Body of pancreas (tissue), 4 donors: ENCODE data around the gene ATP6V1B1. TPM values are rescaled to one million over a fixed set of nuclear protein-coding genes. Genes with fewer than 3 reads are reported as not detected.
A peak's percentile ranks its signal among the peaks of the same experiment; 100 is the strongest.

ENCODE experiments used
- ATAC-seq: fragments of 150-250 bp; one replicate; pipeline ENCODE4 v1.9.1; 2016
- DNase-seq, 4 donors: peaks; one replicate each; pipeline ENCODE4 v3.0.0-alpha.2; 2019
- H3K27ac ChIP-seq, 4 donors: fragments of 200-600 bp; sonication (generic); 1 replicate in 3 of 4; 2 replicates in 1 of 4; pipeline versions ENCODE4 v1.5.1 to v1.6.1; 2016 to 2019; ENCODE audit warnings: mild to moderate bottlenecking in 1 of 4, mixed read lengths in 1 of 4, moderate library complexity in 1 of 4
- H3K27me3 ChIP-seq, 2 donors: fragments of 200-600 bp; sonication (generic); one replicate each; pipeline ENCODE4 v1.6.0; 2016; ENCODE audit warnings: mild to moderate bottlenecking in 1 of 2
- H3K36me3 ChIP-seq, 2 donors: fragments of 200-600 bp; sonication (generic); replicated peaks in 1 of 2; 2 replicates each; pipeline ENCODE4 v1.5.1; 2016; ENCODE audit warnings: low read depth in 2 of 2; ENCODE audit not compliant: insufficient read depth in 1 of 2
- H3K4me1 ChIP-seq: fragments of 200-600 bp; sonication (generic); one replicate; pipeline ENCODE4 v1.6.0; 2016
- H3K4me3 ChIP-seq, 2 donors: fragments of 200-600 bp; sonication (generic); 1 replicate in 1 of 2; 2 replicates in 1 of 2; pipeline ENCODE4 v1.5.1; 2016 to 2019
- H3K9me3 ChIP-seq, 3 donors: fragments of 200-600 bp; sonication (generic); 1 replicate in 2 of 3; 2 replicates in 1 of 3; pipeline ENCODE4 v1.5.1; 2016
- POLR2A ChIP-seq, 3 donors: fragments of 450-650 bp; IDR thresholded peaks; one replicate each; pipeline ENCODE4 v1.6.1; 2016; ENCODE audit warnings: antibody characterized with exemption in 3 of 3, mild to moderate bottlenecking in 2 of 3
- WGBS, 2 donors: methylation state at CpG; one replicate each; pipeline ENCODE4 v1.1.5; 2017; 5-methylcytosine and 5-hydroxymethylcytosine counted together
- intact Hi-C: fragments of 100-400 bp; cut with DNase I; formaldehyde crosslinking; loops from one replicate; pipeline ENCODE4 v1.15.1; 2023
- total RNA-seq, 2 donors: library from RNA; depleted of rRNA; stranded (reverse); fragments of >200 nt; gene quantifications; one replicate each; pipeline ENCODE4 v1.1.0, GENCODE V29; 2016
- TF ChIP-seq, protein P1 (sequence below), 7 experiments: fragments of 450-650 bp in 4 of 7; fragments of 200-600 bp in 3 of 7; sonication (generic) in 3 of 7; IDR thresholded peaks; one replicate each; pipeline ENCODE4 v1.5.1; 2016 to 2019; ENCODE audit warnings: antibody characterized with exemption in 7 of 7

The ATP6V1B1 gene
- total RNA-seq, 2 donors from 2014 or later: 9.9 to 17.9 TPM

DNA sequence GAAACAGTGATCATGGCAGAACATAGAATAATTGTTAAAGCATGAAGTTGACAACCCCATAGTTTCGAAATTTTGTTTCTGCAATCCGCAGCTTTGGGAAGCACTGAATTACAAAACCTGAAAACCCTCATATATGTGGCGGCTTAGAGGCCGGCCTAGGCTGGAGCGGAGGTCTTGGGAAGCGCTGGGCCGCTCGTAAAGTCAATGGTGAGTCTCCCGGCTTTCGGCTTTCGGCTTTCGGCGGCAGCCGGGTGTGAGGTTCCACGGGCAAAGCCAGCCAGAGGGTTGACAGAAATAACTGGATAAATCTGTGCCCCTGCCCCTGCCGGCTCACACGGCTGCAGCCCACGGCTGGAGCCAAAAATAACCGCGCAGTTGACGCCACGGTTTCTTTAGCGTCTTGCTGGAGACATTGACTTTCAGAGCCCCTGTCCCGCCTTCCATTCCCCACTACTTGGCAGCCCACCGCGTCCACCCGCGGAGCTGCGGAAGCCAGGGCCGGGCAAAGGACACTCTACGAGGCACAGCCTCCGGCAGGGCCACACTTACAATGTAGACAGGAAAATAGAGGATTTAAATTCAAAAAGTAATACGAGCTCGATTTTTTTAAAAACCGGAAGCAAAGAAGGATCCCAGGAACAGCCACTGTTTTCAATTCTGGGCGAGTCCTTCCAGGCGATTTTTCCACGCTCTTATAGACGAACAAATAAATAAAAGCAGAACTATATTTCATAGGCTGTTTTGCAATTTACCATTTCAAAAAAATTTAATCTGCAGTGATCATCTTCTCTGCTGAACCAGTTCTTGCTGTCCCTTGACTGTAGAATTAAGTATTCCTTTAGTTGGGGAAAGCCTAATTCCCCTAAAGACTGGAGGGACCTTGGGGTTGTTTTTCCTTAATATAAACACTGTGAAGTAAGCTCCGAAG lies 28.3 kb upstream of the ATP6V1B1 start:
- intact Hi-C loops: no loop called here
- H3K27ac ChIP-seq: no peak overlapping the region
- H3K4me1 ChIP-seq: no peaks in the 10 kb centered on the region
- WGBS, 2 donors: 45 to 66% methylated on average over 39 to 40 of the region's 40 CpGs
- TF ChIP-seq, protein P1, sequence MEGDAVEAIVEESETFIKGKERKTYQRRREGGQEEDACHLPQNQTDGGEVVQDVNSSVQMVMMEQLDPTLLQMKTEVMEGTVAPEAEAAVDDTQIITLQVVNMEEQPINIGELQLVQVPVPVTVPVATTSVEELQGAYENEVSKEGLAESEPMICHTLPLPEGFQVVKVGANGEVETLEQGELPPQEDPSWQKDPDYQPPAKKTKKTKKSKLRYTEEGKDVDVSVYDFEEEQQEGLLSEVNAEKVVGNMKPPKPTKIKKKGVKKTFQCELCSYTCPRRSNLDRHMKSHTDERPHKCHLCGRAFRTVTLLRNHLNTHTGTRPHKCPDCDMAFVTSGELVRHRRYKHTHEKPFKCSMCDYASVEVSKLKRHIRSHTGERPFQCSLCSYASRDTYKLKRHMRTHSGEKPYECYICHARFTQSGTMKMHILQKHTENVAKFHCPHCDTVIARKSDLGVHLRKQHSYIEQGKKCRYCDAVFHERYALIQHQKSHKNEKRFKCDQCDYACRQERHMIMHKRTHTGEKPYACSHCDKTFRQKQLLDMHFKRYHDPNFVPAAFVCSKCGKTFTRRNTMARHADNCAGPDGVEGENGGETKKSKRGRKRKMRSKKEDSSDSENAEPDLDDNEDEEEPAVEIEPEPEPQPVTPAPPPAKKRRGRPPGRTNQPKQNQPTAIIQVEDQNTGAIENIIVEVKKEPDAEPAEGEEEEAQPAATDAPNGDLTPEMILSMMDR (IDR thresholded peaks at IDR 0.05): no peak
- no peak for TF ChIP-seq POLR2A (IDR thresholded peaks at IDR 0.05)
- H3K27me3 ChIP-seq: no peaks in the 10 kb centered on the region
- ATAC-seq: no peak
- no peaks in the 10 kb centered on the region for H3K36me3 ChIP-seq
- no peak overlapping the region for H3K4me3 ChIP-seq
- no peaks in the 10 kb centered on the region for H3K9me3 ChIP-seq
- peak in 1 of 4 donors; percentile 5 for DNase-seq

DNA sequence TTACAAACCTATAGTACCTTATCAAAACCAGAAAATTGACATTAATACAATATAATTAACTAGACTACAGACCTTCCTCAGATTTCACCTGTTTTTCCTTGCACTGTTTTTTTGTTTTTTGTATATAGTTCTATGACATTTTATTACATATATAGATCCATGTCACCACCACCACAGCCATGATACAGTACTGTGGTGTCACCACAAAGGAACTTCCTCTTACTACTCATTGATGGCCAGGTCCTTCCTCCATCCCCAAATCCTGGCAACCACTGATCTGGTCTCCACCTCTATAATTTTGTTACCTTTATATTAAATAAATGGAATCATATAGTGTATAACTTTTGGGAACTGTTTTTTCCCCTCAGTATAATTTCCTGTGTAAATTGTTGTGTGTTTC lies 19.4 kb upstream of the ATP6V1B1 start:
- no peak for DNase-seq
- Histone ChIP-seq H3K27ac (no peak overlapping the region), H3K4me3 (no peak overlapping the region), H3K4me1 (no peaks in the 10 kb centered on the region), H3K27me3 (no peaks in the 10 kb centered on the region), H3K36me3 (no peaks in the 10 kb centered on the region), H3K9me3 (no peaks in the 10 kb centered on the region)
- intact Hi-C loops: loop anchor here (5.0 kb wide), 1 partner anchor 44 kb away; no protein-coding TSS in a partner anchor
- no peak for TF ChIP-seq POLR2A (IDR thresholded peaks at IDR 0.05)
- TF ChIP-seq, protein P1 (IDR thresholded peaks at IDR 0.05): no peak
- ATAC-seq: no peak

- WGBS, 2 donors: 67 to 80% methylated on average over 1 to 2 of the region's 2 CpGs
- no peaks in the 10 kb centered on the region for H3K9me3 ChIP-seq
- no peak overlapping the region for H3K27ac ChIP-seq
- no peak overlapping the region for H3K4me3 ChIP-seq
- DNase-seq (no peak), ATAC-seq (no peak)
- no peaks in the 10 kb centered on the region for H3K36me3 ChIP-seq
- intact Hi-C loops: loop anchor here (5.0 kb wide), 1 partner anchor 46 kb away; no protein-coding TSS in a partner anchor
- H3K4me1 ChIP-seq: peaks cover 13% of the 10 kb centered on the region
- TF ChIP-seq, protein P1 (IDR thresholded peaks at IDR 0.05): no peak
- TF ChIP-seq POLR2A (IDR thresholded peaks at IDR 0.05): no peak
- H3K27me3 ChIP-seq: no peaks in the 10 kb centered on the region
Observed at GRCh38 chr2:70918016-70918415, 17.7 kb upstream of the ATP6V1B1 start.

- ATAC-seq: peak; percentile 88
- Histone ChIP-seq H3K27me3 (no peaks in the 10 kb centered on the region), H3K9me3 (no peaks in the 10 kb centered on the region), H3K36me3 (no peaks in the 10 kb centered on the region), H3K27ac (no peak overlapping the region), H3K4me3 (no peak overlapping the region), H3K4me1 (peaks cover 13% of the 10 kb centered on the region)
- intact Hi-C loops: loop anchor here (5.0 kb wide), 1 partner anchor 48 kb away; no protein-coding TSS in a partner anchor
- TF ChIP-seq, protein P1 (IDR thresholded peaks at IDR 0.05): peak; percentile 80 to 98 (median 96)
- no peak for TF ChIP-seq POLR2A (IDR thresholded peaks at IDR 0.05)
- peak; percentile 88 to 92 (median 90) for DNase-seq
- WGBS, 2 donors: 25 to 26% methylated on average over 16 of the region's 16 CpGs
Observed at GRCh38 chr2:70919672-70920366, 15.9 kb upstream of the ATP6V1B1 start.
